ENCODE data around the gene ALX3. TPM values are rescaled to one million over a fixed set of nuclear protein-coding genes. Genes with fewer than 3 reads are reported as not detected.

The ALX3 gene
- polyA plus RNA-seq, 1 experiment, result 5.7 TPM

DNA sequence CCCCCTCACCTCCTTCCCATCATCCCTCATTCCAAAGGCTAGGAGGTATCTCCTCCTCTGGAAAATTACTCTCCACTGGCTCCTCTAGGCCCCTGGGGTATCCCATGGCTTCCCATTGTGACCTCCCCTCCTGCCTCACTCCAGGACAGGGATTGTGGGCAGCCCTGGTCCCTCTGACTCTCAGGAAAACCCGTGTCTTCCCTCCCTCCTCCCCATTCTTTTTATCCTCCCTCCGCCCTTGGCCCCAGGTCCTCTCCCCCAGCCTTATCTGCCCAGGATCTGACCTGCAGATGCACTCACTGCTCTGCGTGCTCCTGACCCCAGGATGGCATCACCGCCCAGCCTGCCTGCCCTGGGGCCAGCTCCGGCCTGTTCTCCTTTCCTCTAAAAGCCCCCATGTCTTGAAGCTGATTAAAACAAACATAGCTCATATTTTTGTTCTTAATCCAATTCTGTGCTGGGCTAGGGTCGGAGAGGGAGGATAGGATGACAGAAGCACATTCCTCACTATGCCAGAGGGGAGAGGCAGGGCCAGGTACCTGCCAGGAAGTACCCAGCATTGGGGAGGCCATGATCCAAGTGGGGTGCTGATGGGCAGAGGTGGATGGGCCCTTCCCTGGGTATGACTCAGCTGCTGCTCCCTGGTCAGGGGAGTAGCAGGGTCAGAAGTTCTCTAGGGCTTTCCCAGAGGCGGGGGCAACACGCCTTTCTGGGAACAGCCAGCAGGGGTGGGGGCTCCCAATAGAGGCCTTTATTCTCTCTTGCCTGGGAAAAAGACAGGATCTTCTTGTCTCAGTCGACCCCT is 28.0 kb upstream of the ALX3 start:
- Histone ChIP-seq H3K36me3 (ENCODE audit: control insufficient read depth, insufficient read depth, low read length) (no peaks in the 10 kb centered on the region), H3K4me3 (ENCODE audit: low read depth, low read length) (no peak overlapping the region), H3K27me3 (ENCODE audit: control insufficient read depth, insufficient read depth, low read length) (no peaks in the 10 kb centered on the region; the same call in 1 of the 2 replicates)
- DNase-seq (ENCODE audit: low read depth), result no peak
- CTCF ChIA-PET, result interaction anchor here (1.0 to 15.1 kb wide), 5 partner anchors 8 to 69 kb away, joined by 3 to 345 read pairs (median 18); no protein-coding TSS in a partner anchor
- POLR2A ChIA-PET, result no interaction called here
- TF ChIP-seq, protein P1, sequence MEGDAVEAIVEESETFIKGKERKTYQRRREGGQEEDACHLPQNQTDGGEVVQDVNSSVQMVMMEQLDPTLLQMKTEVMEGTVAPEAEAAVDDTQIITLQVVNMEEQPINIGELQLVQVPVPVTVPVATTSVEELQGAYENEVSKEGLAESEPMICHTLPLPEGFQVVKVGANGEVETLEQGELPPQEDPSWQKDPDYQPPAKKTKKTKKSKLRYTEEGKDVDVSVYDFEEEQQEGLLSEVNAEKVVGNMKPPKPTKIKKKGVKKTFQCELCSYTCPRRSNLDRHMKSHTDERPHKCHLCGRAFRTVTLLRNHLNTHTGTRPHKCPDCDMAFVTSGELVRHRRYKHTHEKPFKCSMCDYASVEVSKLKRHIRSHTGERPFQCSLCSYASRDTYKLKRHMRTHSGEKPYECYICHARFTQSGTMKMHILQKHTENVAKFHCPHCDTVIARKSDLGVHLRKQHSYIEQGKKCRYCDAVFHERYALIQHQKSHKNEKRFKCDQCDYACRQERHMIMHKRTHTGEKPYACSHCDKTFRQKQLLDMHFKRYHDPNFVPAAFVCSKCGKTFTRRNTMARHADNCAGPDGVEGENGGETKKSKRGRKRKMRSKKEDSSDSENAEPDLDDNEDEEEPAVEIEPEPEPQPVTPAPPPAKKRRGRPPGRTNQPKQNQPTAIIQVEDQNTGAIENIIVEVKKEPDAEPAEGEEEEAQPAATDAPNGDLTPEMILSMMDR (IDR thresholded peaks at IDR 0.05; ENCODE audit: insufficient read depth, low read depth, low read length), result no peak

DNA sequence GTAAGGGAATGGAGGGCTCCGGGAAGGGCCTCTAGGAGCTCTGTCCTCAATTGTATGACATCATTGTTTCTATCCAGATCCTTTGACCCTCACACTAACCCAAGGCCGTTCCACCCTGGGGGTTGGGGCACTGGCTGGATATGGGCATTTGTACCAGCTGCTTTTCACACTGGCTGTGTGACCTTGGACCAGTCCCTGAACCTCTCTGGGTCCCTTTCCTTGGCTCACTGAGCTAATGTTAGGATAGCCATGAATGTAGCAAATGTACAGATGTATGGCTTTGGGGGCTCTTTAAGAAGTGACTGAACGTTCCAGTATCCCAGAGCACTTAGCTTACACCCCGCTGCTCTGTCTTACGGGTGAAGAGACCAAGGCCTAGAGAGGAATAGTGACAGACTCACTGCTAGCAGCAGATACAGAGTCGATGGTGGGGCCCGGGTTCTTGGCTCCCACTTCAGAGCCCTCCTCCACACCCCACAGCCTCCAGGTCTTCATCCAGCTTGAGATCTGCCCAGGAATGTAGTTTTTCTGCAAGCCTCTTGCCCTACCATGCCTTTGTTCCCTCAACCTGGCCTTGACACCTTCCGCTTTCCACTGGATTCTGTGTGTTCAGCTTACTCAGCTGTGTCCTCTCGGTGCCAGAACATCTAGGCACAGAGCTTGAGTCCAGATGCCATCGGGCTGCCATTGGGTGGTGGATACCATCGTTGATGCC is 27.2 kb upstream of the ALX3 start:
- ChIA-PET CTCF (interaction anchor here (1.4 to 15.1 kb wide), 5 partner anchors 8 to 213 kb away, joined by 3 to 345 read pairs (median 18); no protein-coding TSS in a partner anchor), POLR2A (no interaction called here)
- TF ChIP-seq, protein P1 (IDR thresholded peaks at IDR 0.05; ENCODE audit: insufficient read depth, low read depth, low read length), result no peak
- Histone ChIP-seq H3K27me3 (ENCODE audit: control insufficient read depth, insufficient read depth, low read length) (no peaks in the 10 kb centered on the region; the same call in 1 of the 2 replicates), H3K36me3 (ENCODE audit: control insufficient read depth, insufficient read depth, low read length) (no peaks in the 10 kb centered on the region), H3K4me3 (ENCODE audit: low read depth, low read length) (no peak overlapping the region)
- DNase-seq (ENCODE audit: low read depth), result no peak

- ChIA-PET POLR2A (no interaction called here), CTCF (interaction anchor here (14.8 to 16.1 kb wide), 2 partner anchors 8 to 40 kb away, joined by 246 to 345 read pairs; no protein-coding TSS in a partner anchor)
- H3K4me3 ChIP-seq (ENCODE audit: low read depth, low read length), result no peak overlapping the region
- H3K27me3 ChIP-seq (ENCODE audit: control insufficient read depth, insufficient read depth, low read length), result no peaks in the 10 kb centered on the region; the same call in none of the 2 replicates
- H3K36me3 ChIP-seq (ENCODE audit: control insufficient read depth, insufficient read depth, low read length), result no peaks in the 10 kb centered on the region
- TF ChIP-seq, protein P1 (IDR thresholded peaks at IDR 0.05; ENCODE audit: insufficient read depth, low read depth, low read length), result no peak
- no peak for DNase-seq (ENCODE audit: low read depth)
Observed at GRCh38 chr1:110094931-110095654, 24.6 kb upstream of the ALX3 start.

DNA sequence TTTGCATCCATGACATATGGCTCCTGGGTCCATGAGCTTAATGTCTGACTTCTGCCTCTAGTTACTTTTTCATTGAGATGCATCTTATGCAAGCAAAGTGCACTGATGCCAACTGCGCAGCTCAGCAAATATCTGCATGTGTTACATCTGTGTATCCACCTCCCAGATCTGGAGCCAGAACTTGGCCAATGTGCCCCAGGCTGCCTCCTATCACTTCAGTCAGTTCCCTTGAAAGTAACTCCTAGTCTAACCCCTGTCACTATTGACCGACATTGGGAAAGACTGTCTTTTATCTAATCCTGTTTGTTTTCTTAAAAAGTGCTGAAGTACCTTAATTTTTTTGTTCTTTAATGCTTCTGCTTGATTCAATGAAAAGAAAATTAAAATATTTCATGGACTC is 22.5 kb upstream of the ALX3 start:
- Histone ChIP-seq H3K36me3 (ENCODE audit: control insufficient read depth, insufficient read depth, low read length) (no peaks in the 10 kb centered on the region; the same call in 1 of the 2 replicates), H3K4me3 (ENCODE audit: low read depth, low read length) (no peak overlapping the region), H3K27me3 (ENCODE audit: control insufficient read depth, insufficient read depth, low read length) (no peaks in the 10 kb centered on the region; the same call in none of the 2 replicates)
- POLR2A ChIA-PET, result no interaction called here
- CTCF ChIA-PET, result interaction anchor here (2.7 to 16.1 kb wide), 4 partner anchors 10 to 39 kb away, joined by 17 to 246 read pairs (median 64); no protein-coding TSS in a partner anchor
- TF ChIP-seq, protein P1 (IDR thresholded peaks at IDR 0.05; ENCODE audit: insufficient read depth, low read depth, low read length), result no peak
- DNase-seq (ENCODE audit: low read depth), result no peak
